Astrocyte (in vitro differentiated cells and primary cell): ENCODE measurements around the gene KIAA1217. TPM values are rescaled to one million over a fixed set of nuclear protein-coding genes. Genes with fewer than 3 reads are reported as not detected.

ENCODE experiments used
- DNase-seq: peaks from one replicate; pipeline ENCODE4 v3.0.0-alpha.2; 2010; ENCODE audit warnings: low read depth
- FAIRE-seq: peaks from 2 replicates; lab custom pipeline; 2011; peaks lifted over from hg19 to GRCh38; lab: Jason Lieb, UNC
- H2AFZ ChIP-seq: 2 replicates; pipeline ENCODE4 v1.6.0; 2012; ENCODE audit warnings: low read depth, low read length, inconsistent platforms
- H3K27ac ChIP-seq: 2 replicates; pipeline ENCODE4 v1.5.1; 2011; ENCODE audit warnings: low read depth, low read length, inconsistent platforms
- H3K27me3 ChIP-seq: 2 replicates; pipeline ENCODE4 v1.6.0; 2011; ENCODE audit warnings: low read length, inconsistent platforms; ENCODE audit not compliant: insufficient read depth
- H3K36me3 ChIP-seq: 2 replicates; pipeline ENCODE4 v1.5.1; 2011; ENCODE audit warnings: low read length, inconsistent platforms; ENCODE audit not compliant: insufficient read depth
- H3K4me1 ChIP-seq: 2 replicates; pipeline ENCODE4 v1.5.1; 2011; ENCODE audit warnings: low read length, inconsistent platforms; ENCODE audit not compliant: insufficient read depth
- H3K4me2 ChIP-seq: 2 replicates; pipeline ENCODE4 v1.6.0; 2012; ENCODE audit warnings: low read length, inconsistent platforms
- H3K4me3 ChIP-seq: 2 replicates; pipeline ENCODE4 v1.5.1; 2011; ENCODE audit warnings: low read depth, mild to moderate bottlenecking, low read length, inconsistent platforms; ENCODE audit not compliant: insufficient read depth
- H3K79me2 ChIP-seq: 2 replicates; pipeline ENCODE4 v1.6.0; 2012; ENCODE audit warnings: mild to moderate bottlenecking, low read length, inconsistent platforms; ENCODE audit not compliant: insufficient read depth
- H3K9ac ChIP-seq: 2 replicates; pipeline ENCODE4 v1.6.0; 2012; ENCODE audit warnings: mild to moderate bottlenecking, low read length, inconsistent platforms
- H3K9me3 ChIP-seq: 2 replicates; pipeline ENCODE4 v1.5.1; 2012; ENCODE audit warnings: low read depth, mild to moderate bottlenecking, low read length, inconsistent platforms; ENCODE audit not compliant: insufficient read depth
- H4K20me1 ChIP-seq: 2 replicates; pipeline ENCODE4 v1.6.0; 2012; ENCODE audit warnings: low read length, inconsistent platforms; ENCODE audit not compliant: insufficient read depth
- H3K27ac Mint-ChIP-seq: one replicate; pipeline ENCODE4 v1.8.0; 2021; ENCODE audit warnings: mild to moderate bottlenecking, mixed read lengths; ENCODE audit not compliant: unreplicated experiment
- H3K27me3 Mint-ChIP-seq: one replicate; pipeline ENCODE4 v1.8.0; 2021; ENCODE audit warnings: low read depth, mixed read lengths; ENCODE audit not compliant: unreplicated experiment
- H3K36me3 Mint-ChIP-seq: one replicate; pipeline ENCODE4 v1.8.0; 2021; ENCODE audit warnings: low read depth, mixed read lengths; ENCODE audit not compliant: unreplicated experiment
- H3K4me1 Mint-ChIP-seq: one replicate; pipeline ENCODE4 v1.8.0; 2021; ENCODE audit warnings: low read depth, mixed read lengths; ENCODE audit not compliant: unreplicated experiment
- H3K4me3 Mint-ChIP-seq: one replicate; pipeline ENCODE4 v1.8.0; 2021; ENCODE audit warnings: mild to moderate bottlenecking, moderate library complexity, mixed read lengths; ENCODE audit not compliant: unreplicated experiment
- H3K9me3 Mint-ChIP-seq: one replicate; pipeline ENCODE4 v1.8.0; 2021; ENCODE audit warnings: mild to moderate bottlenecking, mixed read lengths; ENCODE audit not compliant: unreplicated experiment
- CTCF ChIP-seq: IDR thresholded peaks from 2 replicates; pipeline ENCODE4 v1.5.1; 2011; ENCODE audit warnings: low read depth, mild to moderate bottlenecking, inconsistent platforms, low read length, moderate library complexity; ENCODE audit not compliant: insufficient read depth
- EZH2 ChIP-seq: IDR thresholded peaks from 2 replicates; pipeline ENCODE4 v1.6.1; 2012; ENCODE audit warnings: mild to moderate bottlenecking, low read length, inconsistent platforms; ENCODE audit not compliant: insufficient read depth
- total RNA-seq: library from RNA; stranded (reverse); gene quantifications from 2 replicates; pipeline ENCODE4 v1.2.1, GENCODE V29; 2021

Gene KIAA1217
- total RNA-seq, 1 donor from 2014 or later, result 31.8 TPM

DNA sequence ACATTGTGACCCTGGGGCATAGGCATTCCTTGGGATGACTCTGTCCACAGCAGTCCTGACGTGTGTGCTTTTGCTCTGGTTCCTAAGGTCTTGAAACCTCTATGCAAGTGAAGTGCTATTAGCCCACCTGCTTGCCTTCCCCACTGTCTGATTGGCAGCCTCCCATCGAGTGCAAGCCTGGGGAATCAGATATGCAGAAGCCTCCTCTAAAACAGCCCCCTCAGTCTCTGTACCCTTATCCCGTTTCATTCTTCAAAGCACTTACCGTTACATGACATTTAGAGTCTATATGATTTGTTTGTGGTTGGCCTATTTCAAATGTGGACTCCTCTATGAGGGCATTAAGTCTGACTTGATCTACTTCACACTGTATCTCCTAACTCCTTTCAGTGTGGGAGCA lies 4.3 kb downstream of the KIAA1217 start:
- H3K4me3 Mint-ChIP-seq, result no peak overlapping the region

GRCh38 chr10:24213881-24214280 lies 4.9 kb downstream of the KIAA1217 start:
- Mint-ChIP-seq H3K36me3 (no peaks in the 10 kb centered on the region), H3K27me3 (no peaks in the 10 kb centered on the region), H3K4me1 (peaks cover 11% of the 10 kb centered on the region), H3K4me3 (no peak overlapping the region), H3K27ac (no peak overlapping the region), H3K9me3 (no peaks in the 10 kb centered on the region)
- H3K4me2 ChIP-seq, result no peak overlapping the region
- H4K20me1 ChIP-seq, result peaks cover 13% of the 10 kb centered on the region
- peaks cover 7% of the 10 kb centered on the region for H3K4me1 ChIP-seq
- no peak overlapping the region for H3K27ac ChIP-seq
- no peak overlapping the region for H3K4me3 ChIP-seq
- no peak for FAIRE-seq
- no peaks in the 10 kb centered on the region for H3K36me3 ChIP-seq
- no peaks in the 10 kb centered on the region for H3K27me3 ChIP-seq
- H3K9me3 ChIP-seq, result no peaks in the 10 kb centered on the region
- no peak overlapping the region for H2AFZ ChIP-seq
- H3K79me2 ChIP-seq, result peaks cover 25% of the 10 kb centered on the region
- no peak for DNase-seq
- H3K9ac ChIP-seq, result no peak overlapping the region
- TF ChIP-seq CTCF (no peak), EZH2 (no peak)

More for the DNA sequence above, 4.3 kb downstream of the KIAA1217 start:
- Histone ChIP-seq H3K9me3 (no peaks in the 10 kb centered on the region), H3K9ac (no peak overlapping the region), H3K79me2 (peaks cover 25% of the 10 kb centered on the region), H4K20me1 (peaks cover 13% of the 10 kb centered on the region), H3K36me3 (no peaks in the 10 kb centered on the region), H3K27me3 (no peaks in the 10 kb centered on the region), H3K27ac (no peak overlapping the region), H2AFZ (no peak overlapping the region), H3K4me1 (peaks cover 7% of the 10 kb centered on the region), H3K4me3 (no peak overlapping the region), H3K4me2 (no peak overlapping the region)
- Mint-ChIP-seq H3K27ac (no peak overlapping the region), H3K27me3 (no peaks in the 10 kb centered on the region), H3K36me3 (no peaks in the 10 kb centered on the region), H3K4me1 (peaks cover 14% of the 10 kb centered on the region), H3K9me3 (no peaks in the 10 kb centered on the region)
- no peak for FAIRE-seq
- TF ChIP-seq CTCF (no peak), EZH2 (no peak)
- DNase-seq, result no peak

GRCh38 chr10:24214762-24215161 lies 5.8 kb downstream of the KIAA1217 start:
- Histone ChIP-seq H3K9me3 (no peaks in the 10 kb centered on the region), H3K36me3 (no peaks in the 10 kb centered on the region), H3K9ac (no peak overlapping the region), H3K27ac (no peak overlapping the region), H3K79me2 (peaks cover 25% of the 10 kb centered on the region), H3K27me3 (no peaks in the 10 kb centered on the region), H3K4me1 (peaks cover 4% of the 10 kb centered on the region), H3K4me2 (peak overlapping the region; percentile 21), H4K20me1 (peaks cover 13% of the 10 kb centered on the region), H2AFZ (no peak overlapping the region), H3K4me3 (no peak overlapping the region)
- peaks cover 5% of the 10 kb centered on the region for H3K36me3 Mint-ChIP-seq
- DNase-seq, result no peak
- peaks cover 4% of the 10 kb centered on the region for H3K4me1 Mint-ChIP-seq
- H3K27ac Mint-ChIP-seq, result no peak overlapping the region
- no peak overlapping the region for H3K4me3 Mint-ChIP-seq
- H3K9me3 Mint-ChIP-seq, result no peaks in the 10 kb centered on the region
- H3K27me3 Mint-ChIP-seq, result no peaks in the 10 kb centered on the region
- TF ChIP-seq EZH2, result no peak
- no peak for TF ChIP-seq CTCF
- no peak for FAIRE-seq
